ENCODE data around the gene CIB1. TPM values are rescaled to one million over a fixed set of nuclear protein-coding genes. Genes with fewer than 3 reads are reported as not detected.
A peak's percentile ranks its signal among the peaks of the same experiment; 100 is the strongest.

The CIB1 gene
- total RNA-seq, 6 experiments from 2014 or later: 43.4 to 83.0 (median 51.0) TPM

- Histone ChIP-seq H3K4me1 (peaks cover 0 to 46% (median 7%) of the 10 kb centered on the region in 4 donors), H3K27me3 (no peaks in the 10 kb centered on the region), H3K36me3 (no peaks in the 10 kb centered on the region), H3K4me3 (no peak overlapping the region), H3K9me3 (no peaks in the 10 kb centered on the region), H3K27ac (peak overlapping the region in 1 of 3 donors; percentile 29)
- DNase-seq: peak in 1 of 3 donors; percentile 58
- intact Hi-C loops (cut with DNase I): loop anchor here (10.0 kb wide), 1 partner anchor 47 kb away; no protein-coding TSS in a partner anchor
- 65% methylated on average over 8 of the region's 13 CpGs for WGBS (ENCODE audit: insufficient coverage, low coverage, low lambda C conversion rate, missing lambda C conversion rate)
- TF ChIP-seq POLR2A (IDR thresholded peaks at IDR 0.05): no peak
- TF ChIP-seq, protein P1, sequence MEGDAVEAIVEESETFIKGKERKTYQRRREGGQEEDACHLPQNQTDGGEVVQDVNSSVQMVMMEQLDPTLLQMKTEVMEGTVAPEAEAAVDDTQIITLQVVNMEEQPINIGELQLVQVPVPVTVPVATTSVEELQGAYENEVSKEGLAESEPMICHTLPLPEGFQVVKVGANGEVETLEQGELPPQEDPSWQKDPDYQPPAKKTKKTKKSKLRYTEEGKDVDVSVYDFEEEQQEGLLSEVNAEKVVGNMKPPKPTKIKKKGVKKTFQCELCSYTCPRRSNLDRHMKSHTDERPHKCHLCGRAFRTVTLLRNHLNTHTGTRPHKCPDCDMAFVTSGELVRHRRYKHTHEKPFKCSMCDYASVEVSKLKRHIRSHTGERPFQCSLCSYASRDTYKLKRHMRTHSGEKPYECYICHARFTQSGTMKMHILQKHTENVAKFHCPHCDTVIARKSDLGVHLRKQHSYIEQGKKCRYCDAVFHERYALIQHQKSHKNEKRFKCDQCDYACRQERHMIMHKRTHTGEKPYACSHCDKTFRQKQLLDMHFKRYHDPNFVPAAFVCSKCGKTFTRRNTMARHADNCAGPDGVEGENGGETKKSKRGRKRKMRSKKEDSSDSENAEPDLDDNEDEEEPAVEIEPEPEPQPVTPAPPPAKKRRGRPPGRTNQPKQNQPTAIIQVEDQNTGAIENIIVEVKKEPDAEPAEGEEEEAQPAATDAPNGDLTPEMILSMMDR (IDR thresholded peaks at IDR 0.05): no peak
- ATAC-seq: peak; percentile 31 to 73 (median 52)
Observed at GRCh38 chr15:90211440-90212143, 22.1 kb downstream of the CIB1 start.

DNA sequence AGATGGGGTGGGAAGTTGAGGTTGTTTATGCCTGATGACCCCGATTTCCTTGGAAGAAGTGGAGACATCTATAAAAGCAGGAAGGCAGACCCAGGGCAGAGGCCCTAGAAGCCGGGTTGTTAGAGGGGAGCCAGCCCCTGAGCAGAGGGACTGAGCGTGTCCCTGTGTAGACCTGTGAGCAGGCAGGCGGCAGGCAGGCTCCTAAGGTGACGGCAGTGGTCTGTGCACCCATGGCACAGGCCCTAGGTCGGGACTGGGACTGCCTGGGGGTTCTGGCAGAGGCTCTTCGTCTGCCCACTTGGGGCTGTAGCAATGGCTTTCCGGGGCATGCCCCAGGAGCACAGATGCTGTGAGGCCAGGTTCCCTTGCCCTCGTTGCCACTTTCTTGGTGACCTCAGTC is 22.7 kb downstream of the CIB1 start:
- no peak for DNase-seq

DNA sequence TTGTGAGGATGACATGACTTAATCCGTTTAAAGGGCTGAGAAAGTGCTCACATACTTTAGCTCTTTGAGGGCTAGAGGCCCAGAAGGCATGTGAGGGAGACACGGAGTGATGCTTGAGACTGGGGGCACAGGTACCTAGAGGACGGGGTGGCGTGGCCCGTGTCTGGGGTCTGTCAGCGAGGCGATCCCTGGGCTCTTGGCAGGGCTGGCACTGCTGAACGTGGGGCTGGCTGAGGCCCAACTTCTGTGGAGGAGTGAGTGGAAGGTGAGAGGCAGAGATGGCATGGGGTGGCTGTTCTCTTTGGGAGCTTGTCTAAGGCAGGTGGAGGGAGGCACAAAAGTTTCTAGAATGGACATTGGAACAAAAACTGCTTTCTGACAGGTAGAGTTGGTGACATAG is 23.1 kb downstream of the CIB1 start:
- WGBS (ENCODE audit: insufficient coverage, low coverage, low lambda C conversion rate, missing lambda C conversion rate): 70% methylated on average over 8 of the region's 8 CpGs
- Histone ChIP-seq H3K27ac (no peak overlapping the region), H3K36me3 (no peaks in the 10 kb centered on the region), H3K4me3 (no peak overlapping the region), H3K9me3 (no peaks in the 10 kb centered on the region), H3K27me3 (no peaks in the 10 kb centered on the region), H3K4me1 (peaks cover 0 to 54% (median 7%) of the 10 kb centered on the region in 4 donors)
- TF ChIP-seq, protein P1 (IDR thresholded peaks at IDR 0.05): no peak
- no peak for DNase-seq
- ATAC-seq: no peak
- intact Hi-C loops (cut with DNase I): loop anchor here (10.0 kb wide), 1 partner anchor 46 kb away; no protein-coding TSS in a partner anchor

More for the DNA sequence above, 22.7 kb downstream of the CIB1 start:
- intact Hi-C loops (cut with DNase I): loop anchor here (10.0 kb wide), 1 partner anchor 46 kb away; no protein-coding TSS in a partner anchor
- Histone ChIP-seq H3K27ac (peak overlapping the region in 1 of 3 donors; percentile 29), H3K4me3 (no peak overlapping the region), H3K4me1 (peaks cover 0 to 49% (median 7%) of the 10 kb centered on the region in 4 donors), H3K36me3 (no peaks in the 10 kb centered on the region), H3K9me3 (no peaks in the 10 kb centered on the region), H3K27me3 (no peaks in the 10 kb centered on the region)
- 80% methylated on average over 2 of the region's 9 CpGs for WGBS (ENCODE audit: insufficient coverage, low coverage, low lambda C conversion rate, missing lambda C conversion rate)
- TF ChIP-seq, protein P1 (IDR thresholded peaks at IDR 0.05): no peak
- no peak for TF ChIP-seq POLR2A (IDR thresholded peaks at IDR 0.05)
- ATAC-seq: peak in 2 of 4 donors; percentile 13 to 16

- H3K4me3 ChIP-seq: no peak overlapping the region
- no peaks in the 10 kb centered on the region for H3K36me3 ChIP-seq
- ATAC-seq (no peak), DNase-seq (no peak)
- H3K9me3 ChIP-seq: no peaks in the 10 kb centered on the region
- H3K4me1 ChIP-seq: peaks cover 0 to 61% (median 7%) of the 10 kb centered on the region in 4 donors
- intact Hi-C loops (cut with DNase I): no loop called here
- H3K27me3 ChIP-seq: no peaks in the 10 kb centered on the region
- no peak overlapping the region for H3K27ac ChIP-seq
- WGBS (ENCODE audit: insufficient coverage, low coverage, low lambda C conversion rate, missing lambda C conversion rate): 55% methylated on average over 7 of the region's 9 CpGs
- TF ChIP-seq POLR2A (IDR thresholded peaks at IDR 0.05): no peak
Observed at GRCh38 chr15:90209591-90209990, 24.1 kb downstream of the CIB1 start.

GRCh38 chr15:90208356-90208755 is 25.4 kb downstream of the CIB1 start:
- no peaks in the 10 kb centered on the region for H3K27me3 ChIP-seq
- peaks cover 0 to 60% (median 6%) of the 10 kb centered on the region in 4 donors for H3K4me1 ChIP-seq
- DNase-seq (no peak), ATAC-seq (no peak)
- no peak for TF ChIP-seq POLR2A (IDR thresholded peaks at IDR 0.05)
- TF ChIP-seq, protein P1 (IDR thresholded peaks at IDR 0.05): no peak
- no peaks in the 10 kb centered on the region for H3K36me3 ChIP-seq
- H3K27ac ChIP-seq: no peak overlapping the region
- H3K4me3 ChIP-seq: no peak overlapping the region
- intact Hi-C loops (cut with DNase I): no loop called here
- no peaks in the 10 kb centered on the region for H3K9me3 ChIP-seq
- WGBS (ENCODE audit: insufficient coverage, low coverage, low lambda C conversion rate, missing lambda C conversion rate): 54% methylated on average over 5 of the region's 6 CpGs

Data from right lobe of liver (tissue), 6 donors.